Subcutaneous adipose tissue (tissue), 4 donors: ENCODE results near the gene SERPINA5. TPM values are rescaled to one million over a fixed set of nuclear protein-coding genes. Genes with fewer than 3 reads are reported as not detected.

Experiments
- CTCF ChIP-seq: fragments of 450-650 bp; IDR thresholded peaks from one replicate; pipeline ENCODE4 v1.5.1; 2016; ENCODE audit warnings: low read depth, mild to moderate bottlenecking, control low read depth, antibody characterized with exemption, moderate library complexity
- total RNA-seq, 4 donors: library from RNA; depleted of rRNA; stranded (reverse); fragments of >200 nt; gene quantifications; one replicate each; pipeline ENCODE4 v1.1.0, GENCODE V29; 2016

The SERPINA5 gene
- total RNA-seq, 4 donors from 2014 or later, result 2.0 to 5.5 (median 3.2) TPM

GRCh38 chr14:94582199-94582750 is 1.0 kb downstream of the SERPINA5 start:
- no peak for TF ChIP-seq CTCF

- TF ChIP-seq CTCF, result no peak
These were observed 1.6 kb downstream of the SERPINA5 start for GRCh38 chr14:94582851-94583250.

GRCh38 chr14:94583557-94583956 is 2.3 kb downstream of the SERPINA5 start:
- no peak for TF ChIP-seq CTCF

- no peak for TF ChIP-seq CTCF
These were observed 3.5 kb downstream of the SERPINA5 start for GRCh38 chr14:94584591-94585280.

- TF ChIP-seq CTCF, result no peak
These were observed 5.4 kb downstream of the SERPINA5 start for GRCh38 chr14:94586635-94587034.

DNA sequence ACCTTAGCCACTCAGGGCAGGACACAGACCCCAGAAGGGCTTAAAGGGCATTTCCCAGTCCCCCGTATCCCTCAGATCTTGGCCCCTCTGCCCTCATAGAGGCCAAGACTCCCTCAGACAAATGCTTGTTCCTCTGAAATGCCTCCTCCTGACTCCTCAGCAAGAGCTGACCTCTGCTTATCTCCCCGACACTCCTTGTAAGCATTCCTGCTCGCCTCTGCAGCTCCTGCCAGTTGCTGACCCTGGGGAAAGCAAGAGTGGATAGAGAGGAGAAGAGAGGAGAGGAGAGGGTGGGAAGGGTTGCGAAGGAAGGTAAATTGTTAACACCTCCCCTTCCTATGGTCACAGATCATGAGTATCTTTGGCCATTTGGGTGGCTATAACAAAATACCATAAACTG is 7.1 kb downstream of the SERPINA5 start:
- TF ChIP-seq CTCF, result no peak

DNA sequence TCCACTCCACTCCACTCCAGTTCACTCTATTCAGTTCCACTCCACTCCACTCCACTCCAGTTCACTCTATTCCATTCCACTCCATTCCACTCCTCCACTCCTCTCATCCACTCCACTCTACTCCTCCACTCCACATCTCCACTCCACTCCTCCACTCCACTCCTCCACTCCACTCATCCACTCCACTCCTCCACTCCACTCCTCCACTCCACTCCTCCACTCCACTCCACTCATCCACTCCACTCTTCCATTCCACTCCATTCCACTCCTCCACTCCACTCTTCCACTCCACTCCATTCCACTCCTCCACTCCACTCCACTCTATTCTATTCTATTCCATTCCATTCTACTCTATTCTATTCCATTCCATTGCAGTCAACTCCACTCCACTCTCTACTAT is 9.8 kb downstream of the SERPINA5 start:
- no peak for TF ChIP-seq CTCF
